ENCODE data around the gene MCC.

The MCC gene

DNA sequence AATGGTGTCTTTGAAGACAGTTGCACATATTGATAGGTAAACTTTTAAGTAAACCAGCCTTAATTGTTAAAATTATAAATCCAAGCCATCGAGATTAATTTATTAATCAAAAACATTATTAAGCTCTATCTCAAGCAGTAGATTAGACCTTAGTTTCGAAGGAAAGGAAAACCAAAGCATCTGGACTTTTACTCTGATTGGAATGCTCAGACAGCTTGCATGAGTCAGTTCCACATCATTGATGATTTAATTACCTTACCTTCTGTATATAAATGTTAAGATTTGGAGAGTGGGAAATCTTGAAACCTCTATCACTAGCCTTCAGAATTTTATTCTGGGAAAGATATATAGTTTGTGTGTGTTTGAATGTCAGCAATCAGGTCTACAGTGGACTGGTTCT, 487.8 kb downstream of the MCC start:
- DNase-seq: no peak

DNA sequence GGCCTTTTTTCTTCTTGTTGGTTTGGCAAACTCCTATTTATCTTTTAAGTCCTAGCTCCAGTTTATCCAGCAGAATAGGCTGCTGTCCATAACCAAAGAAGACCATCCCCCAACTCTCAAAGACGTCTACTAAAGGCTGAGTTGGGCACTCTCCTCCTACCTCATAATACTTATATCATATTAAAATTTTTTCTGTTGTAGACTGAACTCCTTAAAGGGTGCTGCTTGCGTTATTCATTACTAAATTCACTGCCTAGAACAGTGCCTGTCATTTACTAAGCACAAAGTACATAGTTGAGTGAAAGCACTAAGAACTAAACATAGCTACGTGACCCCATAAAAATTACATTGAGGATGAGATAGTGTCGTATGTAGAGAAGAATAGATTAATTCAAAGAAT, 490.0 kb downstream of the MCC start:
- DNase-seq: no peak

DNA sequence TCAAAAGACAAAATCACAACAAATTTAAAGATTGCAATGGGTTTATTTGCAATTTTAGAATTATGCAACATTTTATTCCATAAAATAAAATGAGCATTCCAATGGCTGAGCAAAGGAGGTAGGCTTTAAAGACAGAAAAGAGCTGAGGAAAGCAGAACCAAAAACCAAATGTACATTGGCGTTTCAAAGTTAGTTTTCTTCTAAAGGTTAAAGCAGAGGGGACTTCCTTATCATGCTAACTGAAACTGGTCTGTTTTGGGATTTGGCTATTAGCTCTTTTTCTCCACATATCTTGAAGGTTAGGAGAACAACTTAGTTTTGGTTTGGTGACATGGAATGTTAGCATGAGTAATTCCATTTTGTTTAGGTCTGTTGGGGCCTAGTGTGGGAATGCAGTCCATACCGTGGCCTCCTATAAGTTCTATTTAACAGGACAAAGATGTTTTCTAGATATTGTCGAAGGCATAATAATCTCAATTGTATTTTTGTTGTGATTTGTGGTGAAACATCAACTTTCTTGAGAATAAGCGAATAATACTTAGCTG, 491.4 kb downstream of the MCC start:
- no peak for DNase-seq

DNA sequence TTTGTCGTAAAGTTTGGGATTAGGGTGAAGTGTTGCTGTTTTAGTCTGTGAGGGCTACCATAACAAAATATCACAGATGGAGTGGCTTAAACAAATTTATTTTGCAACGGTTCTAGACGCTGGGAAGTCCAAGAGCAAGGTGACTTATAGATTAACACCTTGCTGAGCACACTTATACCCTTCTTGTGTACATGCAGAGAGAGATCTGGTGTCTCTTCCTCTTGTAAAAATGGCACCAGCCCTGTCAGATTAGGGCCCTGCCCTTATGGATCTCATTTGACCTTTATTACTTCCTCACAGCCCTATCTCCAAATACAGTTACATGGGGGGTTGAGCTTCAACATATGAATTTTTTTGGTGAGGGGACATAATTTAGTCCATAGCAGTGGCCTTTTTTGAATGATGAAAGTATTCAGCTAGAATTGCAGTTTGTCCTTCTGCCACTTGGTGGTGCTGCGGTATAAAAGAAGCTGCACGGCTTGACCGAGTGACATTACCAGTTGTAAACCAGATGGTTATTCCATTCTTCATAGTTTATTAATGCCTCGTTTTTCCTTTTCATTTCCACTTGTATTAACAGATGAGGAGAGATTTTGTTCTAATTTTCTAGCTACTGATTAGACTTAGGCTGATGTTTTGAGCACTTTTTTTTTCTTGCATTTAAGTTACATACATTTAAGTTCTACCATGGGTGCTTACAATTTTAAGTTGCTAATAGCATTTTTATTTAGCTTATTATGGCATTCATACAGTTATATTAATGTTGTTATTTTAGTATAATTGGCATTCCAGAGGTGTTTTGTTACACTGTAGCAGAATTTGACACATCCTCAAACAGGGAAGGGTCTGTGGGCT, 492.3 kb downstream of the MCC start:
- DNase-seq: peak; percentile 74 to 82

DNA sequence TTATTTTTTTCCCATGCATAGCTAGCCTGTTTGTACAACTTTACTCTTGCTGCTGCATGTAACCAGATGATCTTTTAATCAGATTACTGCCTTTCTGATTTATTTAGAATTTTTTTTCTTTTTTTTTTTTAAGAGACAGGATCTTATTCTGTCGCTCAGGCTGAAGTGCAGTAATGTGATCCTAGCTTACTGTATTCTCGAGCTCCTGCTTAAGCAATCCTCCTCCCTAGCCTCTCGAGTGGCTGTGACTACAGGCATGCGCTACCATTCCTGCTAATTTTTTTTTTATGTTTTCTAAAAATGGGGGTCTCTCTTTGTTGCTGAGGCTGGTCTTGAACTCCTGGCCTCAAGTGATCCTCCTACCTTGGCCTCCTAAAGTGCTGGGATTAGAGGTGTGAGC, 502.0 kb downstream of the MCC start:
- no peak for DNase-seq

DNA sequence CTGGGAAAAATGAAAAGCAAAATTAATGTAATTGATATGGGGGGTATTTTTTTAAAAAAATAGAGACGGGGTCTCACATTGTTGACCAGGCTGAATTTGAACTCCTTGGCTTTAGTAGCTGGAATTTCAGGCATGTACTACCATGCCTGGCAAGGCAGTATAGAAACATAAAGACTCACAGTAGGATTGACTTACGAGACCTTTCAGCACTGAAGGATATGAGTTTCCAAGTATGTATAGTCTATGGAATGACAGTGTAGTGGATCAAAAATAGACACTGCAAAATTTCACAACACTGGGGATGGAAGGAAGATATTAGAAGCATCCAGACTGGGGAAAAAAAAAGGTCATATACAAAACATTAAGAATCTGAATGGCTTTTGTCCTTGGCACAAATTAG, 504.9 kb downstream of the MCC start:
- DNase-seq: no peak

DNA sequence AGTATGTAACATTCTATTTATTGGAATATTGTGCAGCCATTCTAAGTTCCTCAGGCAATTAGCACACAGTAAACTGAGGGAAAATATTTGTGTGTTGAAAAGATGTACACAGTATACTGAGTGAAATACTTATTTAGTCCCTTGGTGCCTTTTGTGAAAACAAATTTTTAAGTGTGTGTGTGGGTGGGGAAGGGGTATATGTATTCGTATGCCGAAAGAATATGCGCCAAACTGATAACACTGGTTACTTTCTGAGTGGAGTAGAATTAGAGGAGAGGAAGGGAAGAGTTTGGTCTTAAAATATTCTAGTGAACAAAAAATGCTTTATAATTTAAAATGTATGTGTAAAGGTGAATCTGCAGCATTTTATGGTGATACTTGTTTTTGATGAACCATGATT, 508.5 kb downstream of the MCC start:
- DNase-seq: no peak

DNA sequence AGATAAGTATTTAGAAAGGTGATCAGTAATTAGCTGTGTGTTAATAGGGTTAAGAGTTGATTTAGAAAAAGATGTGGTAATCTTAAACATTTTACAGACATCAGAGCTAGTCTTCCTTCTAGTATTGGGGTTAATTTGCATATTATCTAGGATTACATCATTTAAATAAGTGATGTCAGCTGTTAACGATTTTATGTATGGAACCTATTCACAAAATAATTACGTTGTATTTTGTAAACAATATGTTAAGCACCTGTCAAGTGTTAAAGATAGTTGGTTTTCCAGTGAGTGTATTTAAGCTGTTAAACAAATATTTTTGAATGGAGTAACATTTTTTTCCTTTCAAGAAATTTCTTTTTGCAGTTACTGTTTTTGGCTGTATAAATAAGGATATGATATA, 509.4 kb downstream of the MCC start:
- DNase-seq: no peak

DNA sequence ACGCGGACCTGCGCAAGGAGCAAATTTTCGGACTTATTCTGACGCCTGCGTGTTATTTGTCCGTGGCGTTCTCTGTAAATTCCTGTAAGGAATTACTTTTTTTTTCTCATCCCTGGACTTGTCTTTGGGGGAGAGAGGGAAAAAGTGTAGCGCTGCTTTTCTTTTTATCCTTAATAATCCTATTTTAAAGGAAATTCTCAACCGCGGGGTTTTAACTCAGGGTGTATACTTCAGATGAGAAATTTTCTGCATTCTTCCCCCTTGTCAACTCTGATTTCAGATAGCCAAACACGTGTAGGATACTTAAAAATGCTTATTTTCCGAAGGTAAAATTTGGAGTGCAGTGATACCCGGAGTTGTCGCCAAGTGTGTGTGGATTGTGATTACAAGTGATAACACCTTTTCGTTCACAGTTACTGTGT, 510.8 kb downstream of the MCC start:
- DNase-seq: no peak

DNA sequence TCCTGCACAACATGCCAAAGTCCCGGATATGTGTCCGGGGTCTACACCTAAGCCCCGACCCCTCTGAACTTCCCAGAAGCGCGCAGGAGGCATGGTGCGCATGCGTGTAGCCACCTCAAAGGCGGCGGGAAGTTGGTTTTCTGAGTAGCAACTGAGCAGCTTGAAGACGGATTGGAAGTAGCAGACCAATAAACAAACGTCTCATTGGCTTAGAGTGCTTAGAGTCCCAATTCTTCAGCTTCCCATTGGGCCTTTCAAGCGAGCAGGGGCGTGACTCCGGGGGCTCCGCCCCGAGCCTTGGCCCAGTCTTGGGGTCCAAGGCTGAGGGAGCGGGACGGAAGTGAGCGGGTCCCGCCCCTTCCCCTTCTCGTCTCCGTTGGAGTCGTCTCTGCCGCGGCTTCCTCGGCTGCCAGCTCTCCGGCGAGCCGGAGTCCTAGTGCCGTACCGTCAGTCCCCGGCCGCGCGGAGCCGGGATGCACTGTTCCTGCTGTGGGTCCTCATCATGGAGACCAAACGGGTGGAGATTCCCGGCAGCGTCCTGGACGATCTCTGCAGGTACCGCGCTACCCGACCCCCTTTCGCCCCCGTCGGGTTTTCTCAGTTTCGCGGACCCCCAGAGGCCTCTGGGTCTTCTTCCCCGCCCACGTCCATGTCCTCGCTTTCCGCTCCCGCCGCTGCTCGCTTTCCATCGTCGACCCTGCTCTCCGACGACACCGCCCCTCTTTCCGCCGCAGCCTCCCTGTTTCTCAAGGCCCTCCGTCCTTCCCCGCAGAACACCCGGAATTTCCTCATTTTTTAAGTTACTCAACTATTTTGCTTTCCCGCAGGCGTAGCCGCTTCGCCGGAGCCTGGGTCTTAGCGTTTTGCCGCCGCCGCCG, 511.6 kb downstream of the MCC start, which contains the start of gene DCP2:
DCP2 (plus strand) TSS at position 367 of the 878 bp plus-strand sequence; CDS start at position 503, 136 bp downstream.
- peak; percentile 91 to 92 for DNase-seq

DNA sequence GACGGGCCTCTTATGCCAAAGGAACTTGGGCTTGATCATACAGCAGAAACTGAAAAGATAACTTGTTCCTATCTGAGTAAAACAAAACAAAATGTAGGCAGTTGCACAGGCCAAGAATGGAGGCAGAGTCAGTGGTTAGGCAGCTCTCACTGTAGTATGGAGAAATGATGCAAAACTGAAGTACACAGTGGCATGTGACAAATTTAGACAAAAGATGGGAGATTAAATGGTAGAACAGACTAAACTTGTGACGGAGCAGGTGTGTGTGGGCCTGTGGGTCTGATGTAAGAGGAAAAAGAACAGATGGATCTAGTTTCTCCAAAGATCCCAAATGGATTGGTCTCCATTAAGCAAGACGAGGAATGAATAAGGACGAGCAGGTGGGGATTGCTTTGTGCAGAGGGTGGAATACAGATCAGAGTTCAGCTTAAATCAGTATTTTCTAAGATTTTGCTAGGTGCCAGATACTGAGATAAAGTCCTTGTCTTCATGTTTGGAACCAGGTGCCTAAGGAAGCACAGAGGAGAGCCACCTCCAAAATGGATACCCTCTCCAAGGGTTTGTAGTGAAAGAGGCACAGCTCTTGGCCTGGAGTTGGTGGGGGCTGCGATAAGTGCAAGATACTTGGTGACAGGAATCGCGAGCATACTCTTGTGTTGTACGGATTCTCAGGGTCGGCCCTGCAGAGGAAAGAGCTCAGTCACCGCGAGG, 512.4 kb downstream of the MCC start:
- DNase-seq: no peak

DNA sequence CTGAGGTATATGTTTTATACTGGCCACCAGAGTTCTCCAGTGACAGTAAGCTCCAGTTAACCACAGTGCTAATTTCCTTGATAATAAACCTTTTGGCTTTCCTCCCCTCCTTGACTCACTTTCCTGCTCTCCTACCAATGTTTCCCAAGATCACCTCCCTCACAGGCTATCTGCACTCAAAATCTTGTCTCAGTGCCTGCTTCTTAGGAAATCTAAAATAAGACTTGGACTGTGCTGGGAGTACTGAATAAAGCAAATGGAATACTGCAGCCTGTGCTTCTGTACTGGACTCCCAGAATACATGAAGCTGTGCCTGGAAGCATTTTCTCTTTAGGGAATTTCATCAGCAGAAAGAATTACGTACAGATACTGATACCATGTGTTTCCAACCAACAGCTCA, 513.4 kb downstream of the MCC start:
- no peak for DNase-seq

DNA sequence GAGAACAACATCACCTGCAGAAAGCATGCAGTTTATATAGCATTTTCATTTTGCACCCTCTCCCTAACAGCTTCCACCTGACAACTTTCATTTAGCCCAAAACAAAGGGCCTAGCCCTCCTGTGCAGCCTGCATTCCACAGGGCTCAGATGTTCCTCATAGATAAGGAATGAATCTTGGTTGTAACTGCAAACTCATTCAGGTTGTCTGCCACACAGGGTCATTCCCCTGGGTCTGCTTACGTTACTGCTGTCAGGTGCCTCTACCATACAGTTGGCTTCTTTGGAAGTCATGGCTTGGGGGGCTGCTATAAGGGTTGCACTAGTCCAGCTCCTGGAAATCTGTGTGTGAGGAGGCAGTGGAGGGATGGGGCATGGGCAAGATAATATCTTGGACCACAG, 514.3 kb downstream of the MCC start:
- DNase-seq: no peak

DNA sequence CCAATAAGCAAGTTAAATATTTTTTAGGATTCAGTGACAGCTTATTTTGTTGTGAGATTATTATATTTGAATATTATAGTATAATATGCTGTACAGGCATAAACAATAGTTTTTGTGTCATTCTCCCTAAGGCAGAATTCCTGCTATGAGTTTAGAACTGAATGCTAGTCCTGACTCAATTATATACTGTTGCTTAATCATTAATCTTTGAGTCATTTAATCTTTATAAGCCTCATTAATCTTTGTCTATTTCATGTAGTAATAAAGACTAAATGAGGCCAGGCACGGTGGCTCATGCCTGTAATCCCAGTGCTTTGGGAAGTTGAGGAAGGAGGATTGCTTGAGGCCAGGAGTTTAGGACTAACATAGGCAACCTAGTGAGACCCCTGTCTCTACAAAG, 515.2 kb downstream of the MCC start:
- DNase-seq: no peak

All from activated CD4-positive, alpha-beta T cell treated with anti-CD3 and anti-CD28 coated beads, Interleukin-2, amount 50 U/mL, for 4 hours (primary cell).